NCI-H2227 (cell line): ENCODE measurements around the gene RNF138.
"Not testable (repeated sequence)": the region's sequence is repeated elsewhere in the genome, so short reads cannot be mapped to it uniquely, and the experiment has no call there.

Source experiments
- DNase-seq: peaks from one replicate; lab custom pipeline; 2025; ENCODE audit not compliant: unreplicated experiment; lab: John Stamatoyannopoulos, UW

RNF138 gene, protein sequence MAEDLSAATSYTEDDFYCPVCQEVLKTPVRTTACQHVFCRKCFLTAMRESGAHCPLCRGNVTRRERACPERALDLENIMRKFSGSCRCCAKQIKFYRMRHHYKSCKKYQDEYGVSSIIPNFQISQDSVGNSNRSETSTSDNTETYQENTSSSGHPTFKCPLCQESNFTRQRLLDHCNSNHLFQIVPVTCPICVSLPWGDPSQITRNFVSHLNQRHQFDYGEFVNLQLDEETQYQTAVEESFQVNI

DNA sequence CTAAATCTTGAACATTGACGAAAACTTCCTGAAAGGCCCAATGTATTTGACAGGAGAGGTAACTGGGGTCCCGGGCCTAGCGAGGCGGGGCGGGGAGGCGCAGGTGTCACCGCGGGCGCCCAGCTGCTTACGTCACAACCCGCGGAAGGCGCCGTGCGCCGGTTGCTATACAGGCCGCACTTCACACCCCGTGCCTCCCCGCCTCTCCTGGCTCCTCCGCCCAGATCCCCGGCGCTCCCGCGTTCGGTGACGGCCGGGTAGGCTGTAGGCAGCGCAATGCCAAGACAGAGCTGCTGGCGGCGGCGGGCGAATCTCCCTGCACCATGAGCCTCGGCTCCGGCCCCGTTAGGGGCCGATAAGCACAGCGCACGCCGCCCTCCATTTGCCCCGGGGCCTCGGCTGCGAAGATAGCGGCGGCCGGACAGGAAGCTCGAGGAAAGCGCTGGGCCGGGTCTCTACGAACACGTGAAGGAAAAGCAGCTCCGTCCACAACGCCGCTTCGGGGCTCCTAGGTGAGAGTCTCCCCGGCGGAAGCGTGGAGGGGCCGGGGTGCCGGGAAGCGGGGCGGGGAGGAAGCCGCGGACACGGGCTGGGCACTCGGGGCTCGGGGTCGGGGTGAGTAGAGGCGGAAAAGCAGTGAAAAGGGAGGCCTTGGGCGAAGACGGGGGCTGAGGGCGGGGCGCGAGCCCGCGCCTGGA, at the start of gene RNF138:
Gene RNF138 (plus strand): TSS at position 151 of the 698 bp plus-strand sequence. CDS start 903 bp downstream, outside the sequence.
- DNase-seq: peak; percentile 93

DNA sequence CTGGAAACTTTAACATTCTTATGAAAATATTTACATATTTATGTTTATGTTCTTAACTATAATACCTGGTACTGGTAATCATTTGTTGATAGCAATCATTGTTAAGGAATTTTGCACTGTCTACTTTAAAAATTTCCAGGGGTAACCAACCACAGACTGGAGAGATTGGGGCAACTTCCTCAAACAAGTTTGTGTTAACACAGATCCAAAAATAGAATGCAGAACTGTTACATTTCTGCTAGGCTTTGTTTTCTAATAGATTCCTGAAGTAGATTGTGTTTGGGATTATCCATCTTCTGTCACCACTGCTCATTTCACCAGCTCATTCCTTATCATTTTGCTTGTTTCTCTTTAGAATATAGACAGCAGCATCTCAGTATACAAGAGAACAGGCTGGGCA, 49.3 kb upstream of the RNF138 start:
- DNase-seq: no peak

DNA sequence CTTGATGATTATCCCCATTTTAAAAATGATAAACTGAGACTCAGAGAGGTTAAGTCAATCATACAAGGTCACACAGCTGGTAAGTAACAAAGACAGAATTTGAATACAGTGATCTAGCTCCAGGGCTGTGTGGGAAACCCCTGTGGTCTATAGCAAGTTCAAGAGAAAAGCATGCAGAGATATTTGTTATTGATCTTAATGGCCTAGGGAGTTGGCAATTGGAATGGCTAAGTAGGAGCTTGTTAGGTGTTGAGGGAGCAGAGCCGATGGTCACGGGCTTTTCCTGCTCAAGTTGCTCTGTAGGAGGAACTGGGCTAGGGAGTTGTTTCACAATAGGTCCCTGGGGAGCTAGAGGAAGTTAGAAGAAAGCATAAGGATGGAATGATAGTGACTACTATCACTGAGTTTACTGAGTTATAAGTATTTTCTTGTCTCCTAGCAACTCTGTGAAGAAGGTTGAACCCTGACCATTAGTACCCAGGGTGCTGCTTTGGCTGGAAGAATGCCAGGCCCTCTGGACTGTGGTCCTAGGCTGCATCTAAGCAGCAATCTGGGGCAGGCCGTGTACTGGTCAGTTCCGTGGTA, 43.1 kb upstream of the RNF138 start:
- no peak for DNase-seq

DNA sequence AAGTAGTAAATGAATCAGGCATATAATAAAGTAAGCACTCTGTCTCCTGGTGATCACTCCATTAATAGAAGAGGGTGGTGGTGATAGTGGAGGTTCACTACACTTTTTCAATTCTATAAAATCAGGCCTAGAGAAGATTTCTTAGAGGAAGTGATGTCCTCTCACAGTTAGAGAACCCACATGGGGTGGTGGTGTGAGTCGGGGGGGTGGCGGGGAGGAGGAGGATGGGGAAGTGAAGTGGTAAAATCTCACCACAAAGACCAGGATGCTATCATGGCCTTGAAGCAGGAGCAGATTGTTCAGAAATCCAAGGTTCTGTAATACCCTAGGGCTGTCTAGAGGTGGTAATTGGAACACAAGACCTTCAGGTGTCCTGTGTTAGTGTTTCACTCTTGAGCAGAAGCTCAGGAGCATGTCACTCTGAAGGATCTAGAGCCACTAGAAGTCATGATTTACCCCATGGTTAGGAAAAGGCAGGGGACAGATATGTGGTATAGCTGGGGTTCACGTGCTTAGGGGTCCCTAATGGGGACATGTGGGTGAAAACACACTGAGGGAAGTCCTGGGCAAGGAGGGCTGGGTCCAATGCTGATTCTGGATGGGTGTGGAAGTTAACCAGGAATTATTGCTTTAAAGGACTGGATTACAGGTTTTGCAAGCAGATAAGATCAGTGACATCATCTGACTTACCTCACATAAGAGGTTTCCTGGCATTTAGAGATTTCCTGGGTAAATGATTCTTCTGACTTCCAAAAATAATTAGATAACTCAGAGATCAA, 42.1 kb upstream of the RNF138 start:
- no peak for DNase-seq

DNA sequence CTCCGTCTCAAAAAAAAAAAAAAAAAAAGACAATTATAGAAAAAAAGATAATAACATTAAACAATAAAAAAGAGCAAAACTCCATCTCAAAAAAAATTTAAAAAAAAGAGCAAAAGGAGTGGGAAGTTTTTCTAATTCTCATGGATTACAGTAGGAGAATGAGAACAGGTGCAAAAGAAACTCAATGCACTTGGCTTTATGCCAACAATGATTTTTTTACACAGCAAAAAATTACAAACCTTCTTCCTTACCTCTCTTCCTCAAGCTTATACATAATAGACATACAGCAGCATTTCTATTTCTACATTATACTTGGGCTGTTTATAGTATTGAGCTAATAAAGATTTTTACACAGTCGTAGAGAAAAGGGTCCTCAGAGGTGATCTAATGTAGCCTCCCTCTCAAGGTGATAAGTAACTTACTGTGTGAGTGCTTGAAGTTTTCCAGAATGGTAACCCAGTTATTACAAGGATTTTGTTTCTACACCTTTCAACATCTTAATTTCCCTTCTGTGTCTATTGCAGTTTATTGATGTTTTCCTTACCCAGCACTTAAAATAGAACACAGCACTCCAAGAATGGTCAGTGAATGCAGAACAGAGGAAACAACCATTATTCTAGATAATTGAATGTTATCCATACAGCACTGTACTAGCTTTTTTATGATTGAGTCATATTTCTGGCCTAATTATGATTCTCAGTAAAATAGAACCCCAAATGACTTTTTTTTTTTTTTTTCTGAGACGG, 34.9 kb upstream of the RNF138 start:
- DNase-seq: peak; percentile 10

DNA sequence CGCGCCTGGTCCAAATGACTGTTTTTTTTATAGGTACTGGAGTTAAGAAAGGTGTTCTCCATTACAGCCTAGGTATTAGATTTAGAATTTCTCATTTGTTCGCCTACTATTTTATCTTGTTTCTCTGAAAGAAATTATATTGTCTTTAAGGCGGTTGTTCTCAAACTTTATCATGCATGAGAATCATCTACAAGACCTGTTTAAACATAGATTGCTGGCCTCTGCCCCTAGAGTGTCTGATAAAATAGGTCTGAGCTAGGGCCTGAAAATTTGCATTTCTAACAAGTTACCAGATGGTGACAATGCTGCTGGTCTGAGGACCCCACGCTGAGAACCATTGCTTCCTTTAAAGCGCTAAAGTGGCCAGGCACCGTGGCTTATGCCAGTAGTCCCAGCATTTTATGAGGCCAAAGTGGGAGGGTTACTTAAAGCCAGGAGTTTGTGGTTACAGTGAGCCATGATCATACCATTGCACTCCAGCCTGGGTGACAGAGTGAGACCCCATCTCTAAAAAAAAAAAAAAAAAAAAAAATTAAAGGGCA, 34.0 kb upstream of the RNF138 start:
- no peak for DNase-seq

DNA sequence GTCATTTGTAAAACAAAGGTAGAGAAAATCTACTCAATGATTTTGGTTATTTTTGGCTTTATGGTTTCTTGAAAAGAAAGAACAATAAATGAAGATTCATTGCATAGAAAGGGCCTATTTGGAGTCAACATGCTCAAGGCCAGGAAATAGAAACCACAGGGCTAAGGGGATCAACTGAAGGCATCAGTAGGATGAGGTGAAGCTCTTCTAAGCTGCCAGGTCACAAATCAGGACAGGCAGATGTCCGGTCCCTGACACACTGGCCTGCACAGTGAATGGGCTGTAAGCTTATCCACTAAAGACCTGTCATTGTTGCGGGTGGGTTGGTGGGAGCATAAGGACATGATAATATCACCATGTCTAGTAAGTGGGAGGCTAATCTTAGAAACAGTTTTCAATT, 31.6 kb upstream of the RNF138 start:
- DNase-seq: no peak

DNA sequence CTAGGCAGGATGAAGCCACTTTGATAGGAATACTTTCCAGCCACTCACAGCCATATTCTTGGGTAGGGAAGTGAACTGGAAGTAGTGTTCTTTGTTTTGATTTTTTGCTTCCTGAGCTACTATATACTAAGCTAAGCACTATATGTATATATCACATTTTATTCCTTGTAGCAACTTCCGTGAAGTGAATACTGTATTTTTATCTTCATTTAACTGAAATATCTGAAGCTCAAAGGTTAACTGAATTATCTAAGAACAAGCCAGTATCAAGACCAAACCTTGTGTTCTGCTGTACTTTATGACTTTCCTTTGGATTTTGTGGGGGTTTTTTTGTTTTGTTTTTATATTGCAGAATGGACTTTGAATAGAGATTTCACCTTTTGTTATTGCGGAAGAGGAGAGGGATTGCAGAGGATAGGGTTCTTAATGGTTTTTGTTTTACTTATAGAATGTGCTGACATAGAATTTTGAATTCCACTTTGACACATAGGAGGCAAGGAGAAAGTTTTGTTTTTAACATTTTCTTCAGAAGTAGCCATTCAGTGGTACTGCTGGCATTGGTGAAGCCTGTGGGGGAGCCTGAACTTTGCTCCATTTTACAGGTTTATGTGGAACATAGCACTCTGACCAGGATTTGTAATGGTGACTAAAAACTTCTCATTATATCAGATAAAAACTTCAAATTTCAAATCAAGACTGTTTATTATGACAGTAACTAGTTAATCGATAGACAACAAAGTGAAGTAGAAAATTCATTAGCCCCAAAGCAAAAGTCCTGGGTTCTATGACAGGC, 24.1 kb upstream of the RNF138 start:
- DNase-seq: no peak

DNA sequence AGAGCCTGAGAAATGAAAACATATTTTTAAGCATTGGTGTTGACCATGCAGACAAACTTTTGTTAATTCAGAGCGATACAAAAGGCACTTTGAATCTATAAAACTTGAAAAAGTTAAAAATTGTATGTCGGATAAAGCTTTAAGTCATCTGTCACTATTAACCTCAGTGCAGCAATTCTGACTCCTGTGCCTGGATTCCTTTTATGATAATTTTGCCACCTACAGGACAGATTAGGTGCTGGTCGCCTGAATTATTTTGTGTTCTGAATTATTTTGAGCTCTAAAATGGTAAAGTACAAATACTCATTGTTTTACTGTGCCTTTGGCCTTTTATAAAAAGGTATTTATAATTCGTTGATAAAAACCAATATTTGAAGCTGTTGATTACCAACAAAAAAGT, 19.4 kb upstream of the RNF138 start:
- peak; percentile 11 for DNase-seq

DNA sequence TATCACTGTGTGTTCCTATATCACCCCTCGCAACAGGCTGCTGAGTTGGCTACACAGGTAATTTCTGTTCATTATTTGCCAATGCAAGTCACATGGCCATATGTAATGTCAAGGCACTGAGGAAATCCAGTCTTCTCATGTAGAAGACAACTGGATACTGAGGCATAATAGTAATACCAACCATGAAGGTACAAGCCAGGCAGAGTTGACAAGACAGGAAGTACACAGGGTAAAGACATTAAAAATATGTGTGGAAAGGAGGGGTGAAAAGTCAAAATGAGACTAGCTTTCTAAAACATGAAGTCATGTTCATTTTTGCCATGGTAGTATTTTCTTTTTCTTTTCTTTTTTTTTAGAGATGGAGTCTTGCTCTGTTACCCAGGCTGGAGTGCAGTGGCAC, 17.5 kb upstream of the RNF138 start:
- no peak for DNase-seq

DNA sequence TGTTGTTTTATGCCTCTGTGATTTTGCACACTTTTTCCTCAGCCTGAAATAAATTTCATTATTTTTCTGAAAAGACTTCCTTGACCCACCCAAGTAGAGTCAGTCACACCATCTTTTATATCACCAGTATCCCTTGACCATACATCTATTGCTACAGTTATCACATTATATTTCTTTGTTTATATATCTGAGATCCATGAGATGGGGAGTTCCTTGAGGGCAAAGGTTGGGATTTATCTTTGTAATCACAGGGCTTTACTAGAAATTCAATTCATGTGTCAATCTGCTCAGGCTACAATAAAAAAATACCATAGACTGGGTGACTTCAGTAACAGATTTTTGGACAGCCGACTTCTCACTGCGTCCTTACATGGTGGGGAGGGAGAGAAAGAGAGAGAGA, 12.8 kb upstream of the RNF138 start:
- DNase-seq: no peak

DNA sequence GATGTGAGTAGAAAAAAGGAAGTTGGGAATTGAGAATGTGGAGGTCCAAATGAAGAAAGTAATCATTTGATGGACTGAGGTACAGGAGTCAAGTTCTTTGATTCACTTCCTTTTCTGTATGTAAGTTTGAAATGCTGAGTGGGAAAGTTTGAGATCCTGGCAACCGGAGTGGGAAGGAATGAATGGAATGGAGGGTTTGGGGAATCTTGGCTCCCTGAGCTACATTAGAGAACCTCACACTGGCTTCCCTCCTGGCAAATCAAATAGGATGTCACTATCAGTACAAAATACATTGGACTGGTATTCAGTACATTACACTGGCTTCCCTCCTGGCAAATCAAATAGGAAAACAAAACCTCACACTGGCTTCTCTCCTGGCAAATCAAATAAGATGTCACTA, 9.8 kb upstream of the RNF138 start:
- DNase-seq: no peak

DNA sequence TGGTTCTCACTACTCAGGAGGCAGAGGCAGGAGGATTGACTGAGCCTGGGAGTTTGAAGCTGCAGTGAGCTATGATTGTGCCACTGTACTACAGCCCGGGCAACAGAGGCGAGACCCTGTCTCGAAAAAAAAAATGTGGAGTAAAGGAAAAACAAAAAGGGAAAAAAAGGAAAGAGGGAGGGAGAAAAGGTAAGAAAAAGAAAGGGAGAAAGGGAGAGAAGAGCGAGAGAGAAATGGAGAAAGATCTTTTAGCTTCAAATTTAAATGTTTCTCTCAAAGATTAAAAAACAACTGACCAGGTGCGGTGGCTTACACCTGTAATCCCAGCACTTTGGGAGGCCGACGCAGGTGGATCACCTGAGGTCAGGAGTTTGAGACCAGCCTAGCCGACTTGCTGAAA, 7.9 kb upstream of the RNF138 start:
- no peak for DNase-seq

DNA sequence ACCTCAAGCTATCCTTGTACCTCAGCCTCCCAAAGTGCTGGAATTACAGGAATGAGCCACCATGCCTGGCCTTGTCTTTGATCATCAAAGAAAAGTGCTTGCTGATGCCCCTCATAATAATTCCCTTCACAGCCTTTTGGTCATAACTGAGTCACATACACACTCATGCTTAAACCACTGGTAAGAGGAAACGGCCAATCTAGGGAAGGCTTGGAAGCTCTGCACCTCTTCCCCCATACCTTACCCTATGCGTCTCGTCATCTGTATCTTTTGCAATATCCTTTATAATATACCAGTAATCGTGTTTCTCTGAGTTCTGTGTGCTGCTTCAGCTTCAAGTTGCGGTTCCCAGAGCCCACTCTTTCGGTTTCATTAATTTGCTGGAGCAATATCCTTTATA, 4.8 kb upstream of the RNF138 start:
- DNase-seq: no peak

DNA sequence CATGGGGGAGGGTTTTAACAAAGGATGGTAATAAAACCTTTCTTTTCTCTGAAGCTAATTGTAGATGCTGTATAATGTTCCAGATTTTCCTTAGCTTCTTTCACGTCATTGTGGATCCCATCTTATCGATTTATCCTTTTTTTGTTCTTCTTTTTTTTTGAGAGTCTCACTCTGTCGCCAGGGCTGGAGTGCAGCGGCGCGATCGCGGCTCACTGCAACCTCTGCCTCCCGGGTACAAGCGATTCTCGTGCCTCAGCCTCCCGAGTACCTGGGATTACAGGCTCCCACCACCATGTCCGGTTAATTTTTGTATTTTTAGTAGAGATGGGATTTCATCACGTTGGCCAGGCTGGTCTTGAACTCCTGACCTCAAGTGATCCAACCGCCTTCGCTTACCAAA, 843 bp upstream of the RNF138 start:
- DNase-seq: not testable (repeated sequence)

DNA sequence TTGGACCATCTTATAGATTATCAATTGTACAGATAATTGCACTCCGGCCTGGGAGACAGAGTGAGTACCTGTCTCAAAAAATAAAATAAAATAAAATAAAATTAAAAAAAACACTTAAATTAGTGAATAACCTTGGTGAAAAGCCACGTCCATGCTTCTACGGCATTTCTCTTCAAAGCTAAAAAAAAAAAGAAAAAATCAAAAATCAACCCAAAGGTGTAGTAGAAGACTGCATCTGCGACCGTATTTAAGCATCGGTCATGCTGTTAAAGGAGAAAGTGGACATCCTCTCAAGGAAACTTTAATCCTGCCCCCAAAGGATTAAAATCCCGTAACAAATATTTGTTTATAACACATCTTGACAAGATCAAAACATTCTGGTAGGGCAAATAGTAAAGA, 350 bp upstream of the RNF138 start:
- DNase-seq: no peak

DNA sequence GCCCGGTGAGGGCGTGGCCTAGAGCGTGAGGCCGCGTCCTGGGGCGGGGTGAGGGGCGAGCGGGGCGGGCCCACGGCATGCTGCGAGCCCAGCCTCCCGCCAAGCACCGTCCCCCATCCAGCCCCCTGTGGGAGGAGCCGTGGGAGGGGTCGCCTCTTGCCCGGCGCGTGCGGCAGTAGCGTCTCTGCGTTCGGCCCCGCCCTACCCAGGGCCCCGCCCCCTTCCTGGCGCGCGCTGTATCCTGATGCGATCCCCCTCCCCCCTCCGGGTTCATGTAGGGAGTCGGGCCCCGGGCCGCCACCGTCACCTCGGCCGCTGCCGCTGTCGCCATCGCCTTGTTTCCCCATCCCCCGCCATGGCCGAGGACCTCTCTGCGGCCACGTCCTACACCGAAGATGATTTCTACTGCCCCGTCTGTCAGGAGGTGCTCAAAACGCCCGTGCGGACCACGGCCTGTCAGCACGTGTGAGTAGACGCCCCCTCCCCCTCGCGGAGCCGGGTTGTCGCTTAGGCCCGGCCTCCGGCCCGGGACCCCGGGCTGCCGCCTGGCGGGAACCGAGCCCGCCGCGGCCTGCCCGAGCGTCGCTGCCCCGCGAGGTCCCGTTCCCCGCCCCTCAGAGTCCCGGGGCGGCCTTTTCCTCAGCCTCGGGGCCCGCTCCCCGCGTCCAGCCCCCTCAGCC, 888 bp downstream of the RNF138 start:
- peak; percentile 98 for DNase-seq

DNA sequence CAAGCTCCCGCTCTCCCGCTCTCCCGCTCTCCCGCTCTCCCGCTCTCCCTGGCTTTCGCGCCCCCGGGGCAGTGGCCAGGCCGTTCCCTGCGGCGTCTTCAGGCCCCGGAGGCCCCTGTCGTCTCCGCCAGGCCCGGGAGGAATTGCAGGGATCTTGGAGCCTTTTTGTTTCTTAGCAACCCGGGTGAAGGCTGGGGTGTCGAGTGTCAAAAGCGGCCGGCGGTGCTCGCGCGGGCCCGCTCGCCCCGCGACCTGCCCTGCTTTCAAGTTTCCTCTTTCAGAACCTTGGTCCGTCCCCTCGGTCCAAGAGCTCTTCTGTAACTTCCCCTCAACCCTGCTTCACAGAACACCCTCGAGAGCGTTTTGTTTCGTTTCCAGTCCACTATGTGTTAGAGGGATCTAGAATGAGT, 1.4 kb downstream of the RNF138 start:
- DNase-seq: peak; percentile 76

DNA sequence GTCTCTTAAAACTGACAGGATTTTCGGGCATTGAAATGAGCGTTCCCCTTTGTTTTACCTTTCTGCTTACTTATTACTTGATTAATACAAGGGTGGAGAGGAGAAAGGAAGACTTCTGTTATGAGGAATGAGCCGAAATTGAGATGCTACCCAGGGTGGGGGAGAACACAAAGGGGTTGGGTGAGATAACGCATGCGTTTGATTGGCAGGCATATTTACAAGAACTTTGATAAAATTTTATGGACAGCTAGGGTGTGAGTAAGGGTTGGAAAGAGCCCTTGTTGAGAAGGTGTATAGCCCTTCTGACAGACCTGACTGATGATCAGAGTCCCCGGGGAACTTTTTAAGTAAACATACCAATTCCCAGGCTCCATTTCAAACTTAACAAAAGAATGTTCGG, 1.8 kb downstream of the RNF138 start:
- no peak for DNase-seq
